GM12875 (cell line): ENCODE data around the gene RBPJL.

Experiments used
- H3K4me3 ChIP-seq: one replicate; pipeline ENCODE4 v1.5.1; 2011; ENCODE audit warnings: low read depth, low read length, control low read depth
- TF ChIP-seq, protein P1 (sequence below): IDR thresholded peaks from 2 replicates; pipeline ENCODE4 v1.5.1; 2011; ENCODE audit warnings: low read depth, mild to moderate bottlenecking, control low read depth, inconsistent platforms, low read length, moderate library complexity, borderline replicate concordance; ENCODE audit not compliant: insufficient read depth

The RBPJL gene

DNA sequence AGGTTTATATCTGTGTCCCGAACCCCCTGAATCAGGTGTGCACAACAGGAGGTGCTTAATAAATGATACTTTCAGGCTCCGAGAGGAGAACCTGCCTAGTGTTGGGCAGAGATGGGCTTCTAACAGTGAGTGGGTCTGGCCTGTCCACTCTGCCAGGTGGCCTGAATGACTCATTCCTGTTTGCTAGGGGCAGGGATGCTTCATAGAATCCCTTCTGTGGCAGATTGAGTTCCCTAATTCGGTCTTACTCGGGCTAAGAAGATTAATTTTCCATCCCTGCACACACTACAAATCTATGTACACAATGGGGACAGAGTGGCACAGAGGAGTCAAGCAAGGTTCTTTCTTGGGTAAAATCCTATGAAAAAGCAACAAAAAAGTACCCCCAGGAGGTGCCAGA lies 21.8 kb downstream of the RBPJL start:
- TF ChIP-seq, protein P1, sequence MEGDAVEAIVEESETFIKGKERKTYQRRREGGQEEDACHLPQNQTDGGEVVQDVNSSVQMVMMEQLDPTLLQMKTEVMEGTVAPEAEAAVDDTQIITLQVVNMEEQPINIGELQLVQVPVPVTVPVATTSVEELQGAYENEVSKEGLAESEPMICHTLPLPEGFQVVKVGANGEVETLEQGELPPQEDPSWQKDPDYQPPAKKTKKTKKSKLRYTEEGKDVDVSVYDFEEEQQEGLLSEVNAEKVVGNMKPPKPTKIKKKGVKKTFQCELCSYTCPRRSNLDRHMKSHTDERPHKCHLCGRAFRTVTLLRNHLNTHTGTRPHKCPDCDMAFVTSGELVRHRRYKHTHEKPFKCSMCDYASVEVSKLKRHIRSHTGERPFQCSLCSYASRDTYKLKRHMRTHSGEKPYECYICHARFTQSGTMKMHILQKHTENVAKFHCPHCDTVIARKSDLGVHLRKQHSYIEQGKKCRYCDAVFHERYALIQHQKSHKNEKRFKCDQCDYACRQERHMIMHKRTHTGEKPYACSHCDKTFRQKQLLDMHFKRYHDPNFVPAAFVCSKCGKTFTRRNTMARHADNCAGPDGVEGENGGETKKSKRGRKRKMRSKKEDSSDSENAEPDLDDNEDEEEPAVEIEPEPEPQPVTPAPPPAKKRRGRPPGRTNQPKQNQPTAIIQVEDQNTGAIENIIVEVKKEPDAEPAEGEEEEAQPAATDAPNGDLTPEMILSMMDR, result no peak
- no peak overlapping the region for H3K4me3 ChIP-seq

DNA sequence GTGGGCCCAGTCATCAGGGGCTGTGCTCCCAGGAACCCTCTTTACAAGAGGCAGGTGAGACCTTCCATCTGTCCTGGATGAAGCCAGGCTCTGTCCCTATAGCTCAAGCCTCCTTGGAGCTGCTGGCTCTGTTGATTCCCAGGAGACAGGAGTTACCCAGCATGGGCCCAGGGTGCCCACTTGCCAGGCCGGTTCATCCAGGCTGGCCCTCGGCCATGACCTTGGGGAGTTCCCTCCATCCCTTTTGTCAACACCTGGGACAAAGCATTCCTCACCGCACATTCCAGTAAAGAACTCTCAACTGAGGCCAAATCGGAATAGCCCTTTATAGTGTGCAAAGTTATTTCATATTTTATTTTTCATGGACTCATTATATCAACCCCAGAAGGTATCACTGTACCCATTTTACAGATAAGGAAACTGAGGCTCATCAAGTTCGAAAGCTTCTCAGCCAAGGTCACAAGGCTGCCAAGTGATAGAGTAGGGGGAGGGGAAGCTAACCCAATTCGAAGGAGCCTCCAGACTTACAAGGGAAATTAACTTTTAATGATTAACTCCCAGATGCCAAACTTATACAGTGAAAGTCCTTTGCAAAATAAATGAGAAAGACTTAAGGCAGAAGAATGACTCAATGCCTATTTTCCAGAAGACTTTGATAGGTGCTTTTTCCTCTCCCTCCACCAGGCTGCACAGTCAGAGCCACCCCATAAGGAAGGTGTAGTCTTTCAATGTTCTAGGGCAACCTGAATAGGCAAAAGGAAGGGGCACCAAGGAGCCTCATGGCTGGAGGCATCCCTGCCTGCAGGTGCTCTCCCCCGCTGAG lies 23.1 kb downstream of the RBPJL start:
- TF ChIP-seq, protein P1, result no peak
- H3K4me3 ChIP-seq, result no peak overlapping the region

DNA sequence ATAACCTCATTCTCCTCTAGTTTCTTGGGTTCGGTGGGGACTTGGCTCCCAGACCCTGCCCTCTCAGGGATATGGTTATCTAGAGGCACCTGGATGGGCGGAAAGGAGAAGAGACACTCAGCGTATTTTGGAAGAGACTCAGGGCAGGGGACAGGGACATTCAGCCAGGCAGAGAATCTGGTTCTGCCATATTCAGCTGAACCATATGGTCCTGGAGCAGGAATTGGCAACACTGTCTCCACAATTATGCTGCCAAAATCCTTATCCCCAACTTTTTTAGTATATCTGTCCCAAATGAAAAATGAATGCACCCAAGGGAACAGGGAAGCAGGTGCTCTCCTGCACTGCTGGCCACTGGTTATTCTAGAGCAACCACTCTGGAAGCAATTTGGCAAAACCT lies 23.8 kb downstream of the RBPJL start:
- no peak overlapping the region for H3K4me3 ChIP-seq
- TF ChIP-seq, protein P1, result no peak

DNA sequence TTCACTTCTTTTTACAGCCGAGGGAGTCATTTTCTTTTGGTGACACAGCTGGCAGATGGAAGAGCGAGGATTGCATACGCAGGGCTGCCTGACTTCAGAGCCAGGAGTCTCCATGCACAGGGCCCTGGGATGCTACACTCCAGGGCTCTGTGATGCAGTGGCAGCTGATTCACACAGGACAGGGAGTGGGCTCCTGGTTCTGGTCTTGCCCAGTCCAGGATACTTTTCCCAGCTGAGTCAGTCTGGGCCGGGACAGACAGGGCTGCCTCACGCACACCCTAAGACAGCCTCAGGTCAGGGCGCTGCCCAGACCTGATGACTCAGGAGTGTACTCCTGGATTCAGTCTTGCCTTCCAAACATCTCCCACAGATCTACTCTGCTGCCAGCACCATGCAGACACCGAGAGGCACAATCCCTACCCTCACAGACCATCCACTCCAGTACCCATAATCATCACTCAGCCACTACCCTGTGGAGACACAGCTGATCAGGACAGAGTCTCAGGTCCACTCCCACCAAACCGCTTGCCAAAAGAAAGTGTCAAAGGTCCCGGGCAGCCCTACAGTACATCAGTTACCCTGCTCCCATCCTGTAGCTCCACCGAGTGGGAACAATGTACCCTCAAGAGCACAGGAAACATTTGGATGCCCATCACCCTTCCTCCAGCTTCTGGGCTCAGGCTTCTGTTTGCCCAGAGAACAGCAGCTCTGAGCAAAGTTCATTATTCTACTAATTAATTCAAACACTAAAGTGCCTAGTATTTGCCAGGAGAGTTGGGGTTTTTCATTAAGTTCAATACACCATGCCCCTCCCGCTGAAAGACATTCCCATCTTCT lies 30.1 kb downstream of the RBPJL start:
- H3K4me3 ChIP-seq, result no peak overlapping the region
- TF ChIP-seq, protein P1, result no peak

DNA sequence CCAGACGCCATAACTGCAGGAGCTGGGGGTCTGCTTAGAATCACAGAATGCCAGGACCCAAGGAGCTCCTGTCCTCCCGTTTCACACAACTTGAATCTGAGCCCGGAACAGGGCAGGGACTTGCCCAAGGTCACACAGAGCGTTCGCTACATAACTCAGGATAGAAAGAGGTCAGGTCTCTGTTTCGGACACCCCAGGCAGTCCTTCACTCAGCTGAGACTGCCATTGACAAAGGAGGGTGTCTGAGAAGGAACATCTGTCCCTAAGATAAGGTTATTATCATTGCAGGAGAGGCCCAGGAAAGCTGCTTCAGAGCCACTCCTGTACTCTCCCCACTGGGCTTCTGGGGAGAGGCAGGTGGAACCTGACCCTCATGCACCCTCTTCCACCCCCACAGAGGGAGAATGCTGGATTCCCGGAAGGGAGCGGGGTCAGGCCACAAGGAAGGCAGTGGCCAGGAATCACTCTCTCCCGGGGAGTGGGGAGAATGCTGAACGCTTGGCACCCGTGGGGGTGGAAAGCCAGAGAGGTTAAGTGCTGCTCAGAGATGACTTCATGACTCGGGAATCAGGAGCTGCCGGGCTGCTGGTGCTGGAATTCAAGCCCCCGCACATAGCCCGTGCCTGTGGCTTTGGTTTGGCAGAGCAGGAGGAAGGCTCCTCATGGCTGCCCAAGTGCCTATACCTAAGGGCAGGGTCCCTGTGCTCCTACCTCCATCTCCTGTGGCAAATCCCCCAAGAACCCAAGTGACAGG lies 30.9 kb downstream of the RBPJL start:
- H3K4me3 ChIP-seq, result no peak overlapping the region
- TF ChIP-seq, protein P1, result no peak

DNA sequence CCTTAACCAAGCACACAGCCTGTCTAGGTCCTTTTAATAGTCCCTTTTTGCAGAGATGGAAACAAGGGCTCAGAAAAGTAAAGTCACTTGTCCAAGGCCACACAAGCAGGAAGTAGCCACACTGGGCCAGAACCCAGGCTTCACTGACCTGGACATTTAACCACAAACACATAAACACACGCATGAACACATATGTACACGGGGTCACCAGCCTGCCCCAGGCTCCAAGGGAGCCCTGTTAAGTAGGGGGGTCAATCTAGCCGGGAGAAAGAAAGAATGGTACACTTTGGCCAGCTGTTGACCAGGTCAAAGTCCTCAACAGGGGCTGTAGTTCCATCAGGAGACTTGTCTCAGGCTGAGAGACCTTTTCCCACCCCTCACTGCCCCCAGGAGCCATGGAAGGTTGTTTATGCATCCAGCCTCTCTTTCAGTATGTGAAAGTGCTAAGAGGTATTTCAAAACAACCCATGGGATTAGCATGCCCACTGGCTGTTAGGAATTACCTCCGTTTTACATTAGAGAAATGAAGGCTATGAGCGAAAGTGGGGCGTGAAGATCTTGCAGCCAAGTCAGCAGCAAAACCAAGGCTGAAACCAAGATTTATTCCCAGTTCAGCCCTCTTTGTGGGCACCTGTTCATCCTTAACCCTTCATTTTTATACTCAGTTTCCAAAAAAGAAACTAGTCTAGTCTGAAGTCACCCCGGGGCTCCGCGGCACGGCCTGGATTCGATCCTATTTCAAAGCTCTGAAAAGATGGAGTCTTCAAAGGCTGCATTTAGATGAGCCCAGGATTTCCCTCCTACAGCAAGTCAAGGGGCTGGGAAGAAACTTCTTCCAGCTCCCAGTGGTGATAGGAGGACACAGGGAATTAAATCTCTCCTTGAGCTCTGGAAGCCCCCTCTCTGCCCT lies 31.7 kb downstream of the RBPJL start:
- no peak overlapping the region for H3K4me3 ChIP-seq
- TF ChIP-seq, protein P1, result no peak
